PC-3 (cell line): ENCODE results near the gene TMEM223.

Source experiments
- CTCF ChIP-seq: fragments of 300-600 bp; sonication (generic); conservative IDR thresholded peaks from 2 replicates; pipeline ENCODE4 v1.5.1; 2017; ENCODE audit warnings: antibody characterized with exemption, low read depth, mild to moderate bottlenecking, low read length
- EZH2 ChIP-seq: fragments of 300-600 bp; sonication (generic); IDR thresholded peaks from one replicate; pipeline ENCODE4 v1.6.1; 2017; ENCODE audit warnings: antibody characterized with exemption, mild to moderate bottlenecking, low read length; ENCODE audit not compliant: unreplicated experiment
- EZH2phosphoT487 ChIP-seq: fragments of 300-600 bp; sonication (generic); IDR thresholded peaks from 2 replicates; pipeline ENCODE4 v1.6.1; 2018; ENCODE audit warnings: mild to moderate bottlenecking, antibody characterized with exemption, low read length, borderline replicate concordance

GRCh38 chr11:62835336-62835735, 43.5 kb upstream of the TMEM223 start:
- TF ChIP-seq CTCF (no peak), EZH2phosphoT487 (no peak), EZH2 (no peak)
